Dendritic cell treated with granulocyte-macrophage colony-stimulating factor and Interleukin-4, amounts not matched to agents 40 ng/mL and 50 ng/mL, for 4 days (primary cell): ENCODE data around the gene FHOD3.
"Not testable (repeated sequence)": the region's sequence is repeated elsewhere in the genome, so short reads cannot be mapped to it uniquely, and the experiment has no call there.

Experiments used
- H3K27ac Mint-ChIP-seq: one replicate; pipeline ENCODE4 v1.8.0; 2022; ENCODE audit warnings: mild to moderate bottlenecking, mixed read lengths
- H3K27me3 Mint-ChIP-seq: one replicate; pipeline ENCODE4 v1.8.0; 2022; ENCODE audit warnings: mild to moderate bottlenecking, mixed read lengths
- H3K36me3 Mint-ChIP-seq: one replicate; pipeline ENCODE4 v1.8.0; 2022; ENCODE audit warnings: low read depth, mixed read lengths
- H3K4me1 Mint-ChIP-seq: one replicate; pipeline ENCODE4 v1.8.0; 2022; ENCODE audit warnings: low read depth, mixed read lengths
- H3K4me3 Mint-ChIP-seq: one replicate; pipeline ENCODE4 v1.8.0; 2022; ENCODE audit warnings: mild to moderate bottlenecking, moderate library complexity, mixed read lengths
- H3K9me3 Mint-ChIP-seq: one replicate; pipeline ENCODE4 v1.8.0; 2022; ENCODE audit warnings: mixed read lengths
- intact Hi-C: fragments of 100-400 bp; cut with micrococcal nuclease; formaldehyde crosslinking; loops from one replicate; pipeline ENCODE4 v1.15.0; 2022

FHOD3 gene

DNA sequence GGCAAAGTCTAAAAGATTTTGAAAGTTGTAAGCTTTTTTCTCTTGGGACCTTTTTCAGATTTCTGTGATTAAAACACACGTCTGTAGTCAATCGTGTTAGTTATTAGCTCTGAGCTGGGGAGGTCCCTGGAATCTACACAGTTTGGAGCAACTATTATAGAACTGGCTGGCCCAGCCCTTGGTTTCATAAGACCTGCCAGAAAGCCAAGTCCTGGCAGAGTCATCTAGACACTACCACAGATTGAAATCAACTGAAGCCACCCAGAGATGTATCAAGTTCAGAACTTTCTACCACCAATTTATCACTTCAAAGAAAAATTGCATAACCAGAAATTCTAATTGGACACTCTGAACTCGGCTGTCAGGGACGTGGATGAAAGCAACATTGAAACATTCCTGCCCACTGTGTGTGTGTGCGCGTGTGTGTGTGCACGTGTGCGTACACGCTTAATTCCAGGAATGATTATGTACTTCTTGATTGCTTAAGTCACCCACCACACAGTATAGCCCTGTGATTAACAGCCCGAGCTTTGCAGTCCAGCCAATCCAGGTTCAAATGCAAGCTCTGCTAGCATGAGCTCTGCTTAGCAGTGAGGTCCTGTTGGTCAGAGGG lies 405.0 kb downstream of the FHOD3 start:
- intact Hi-C loops = no loop called here
- Mint-ChIP-seq H3K9me3 (peaks cover 10% of the 10 kb centered on the region), H3K27me3 (no peaks in the 10 kb centered on the region), H3K27ac (no peak overlapping the region), H3K36me3 (no peaks in the 10 kb centered on the region), H3K4me1 (no peaks in the 10 kb centered on the region), H3K4me3 (no peak overlapping the region)

DNA sequence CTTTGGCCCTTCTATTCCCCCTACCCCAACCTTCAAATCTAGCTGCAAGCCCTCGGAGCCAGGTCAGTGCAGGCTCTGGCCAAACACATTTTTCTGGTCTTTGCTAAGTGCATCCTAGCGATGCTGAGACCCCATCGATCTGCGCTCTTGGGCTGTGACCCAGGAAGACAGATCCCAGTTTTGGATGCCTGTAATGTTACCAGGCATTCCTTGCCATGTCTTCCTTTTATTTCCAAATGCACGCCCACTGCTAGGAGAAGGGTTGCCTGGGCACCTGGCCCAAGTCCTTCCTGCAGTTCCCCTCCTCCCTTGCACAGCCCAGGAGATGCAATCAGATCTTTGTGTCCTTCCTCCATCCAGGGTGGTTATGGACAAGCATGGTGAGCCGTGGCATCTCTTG lies 406.6 kb downstream of the FHOD3 start:
- no peaks in the 10 kb centered on the region for H3K4me1 Mint-ChIP-seq
- H3K27me3 Mint-ChIP-seq = no peaks in the 10 kb centered on the region
- H3K4me3 Mint-ChIP-seq = no peak overlapping the region
- intact Hi-C loops = no loop called here
- no peaks in the 10 kb centered on the region for H3K36me3 Mint-ChIP-seq
- no peak overlapping the region for H3K27ac Mint-ChIP-seq
- peaks cover 10% of the 10 kb centered on the region for H3K9me3 Mint-ChIP-seq

DNA sequence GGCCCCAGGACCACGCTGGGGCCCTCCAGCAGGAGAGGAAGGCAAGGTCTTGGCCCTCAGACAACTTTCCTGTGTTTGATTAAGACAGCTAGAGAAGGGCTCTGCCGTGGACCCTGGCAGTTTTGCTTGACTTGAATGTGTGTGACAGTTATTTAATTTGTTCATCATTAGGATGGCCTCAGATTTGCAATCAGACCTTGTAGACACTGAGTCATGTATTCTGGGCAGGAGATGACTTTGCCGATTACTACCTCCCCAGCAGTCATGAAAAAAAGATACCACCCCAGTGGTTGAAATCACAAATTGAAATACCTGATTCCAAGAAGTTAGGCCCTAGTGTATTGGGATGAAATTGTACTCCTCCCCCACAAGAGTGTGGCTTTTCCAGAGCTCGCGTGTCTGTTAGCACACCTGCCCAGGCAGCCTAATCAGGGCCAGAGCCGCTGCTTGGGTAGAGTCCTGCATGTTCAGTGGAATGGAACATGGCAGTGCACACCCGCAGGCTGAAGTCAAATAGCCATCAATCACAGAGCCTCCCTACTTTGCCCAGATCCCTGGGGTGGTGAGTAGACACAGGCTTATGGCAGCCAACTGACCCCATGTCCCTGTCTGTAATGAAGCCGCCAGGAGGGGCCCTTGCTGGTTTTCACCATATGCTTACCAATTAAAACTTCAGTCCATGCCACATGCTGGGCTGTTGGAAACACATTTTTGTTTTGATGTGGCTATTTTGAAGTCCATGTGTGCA lies 408.8 kb downstream of the FHOD3 start:
- H3K27me3 Mint-ChIP-seq = no peaks in the 10 kb centered on the region
- no peaks in the 10 kb centered on the region for H3K4me1 Mint-ChIP-seq
- intact Hi-C loops = no loop called here
- no peaks in the 10 kb centered on the region for H3K9me3 Mint-ChIP-seq
- no peak overlapping the region for H3K4me3 Mint-ChIP-seq
- H3K27ac Mint-ChIP-seq = no peak overlapping the region
- no peaks in the 10 kb centered on the region for H3K36me3 Mint-ChIP-seq

DNA sequence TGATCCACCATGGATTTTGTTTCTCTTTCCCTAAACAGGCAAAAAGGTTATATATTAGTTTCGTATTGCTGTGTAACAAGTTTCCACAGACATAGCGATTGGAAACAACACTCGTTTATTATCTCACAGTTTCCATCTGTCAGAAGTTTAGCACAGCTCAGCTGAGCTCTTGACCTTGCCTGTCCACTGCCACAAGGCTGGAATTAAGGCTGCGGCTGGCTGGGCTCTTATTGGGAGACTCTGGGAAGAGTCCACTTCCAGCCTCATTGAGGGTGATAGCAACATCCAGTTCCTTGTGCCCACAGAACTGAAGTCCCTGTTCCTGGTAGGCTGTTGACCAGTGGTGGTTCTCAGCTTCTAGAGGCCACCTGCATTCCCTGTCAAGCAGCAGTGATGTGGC lies 410.9 kb downstream of the FHOD3 start:
- H3K4me3 Mint-ChIP-seq = no peak overlapping the region
- H3K36me3 Mint-ChIP-seq = no peaks in the 10 kb centered on the region
- H3K9me3 Mint-ChIP-seq = no peaks in the 10 kb centered on the region
- intact Hi-C loops = no loop called here
- H3K4me1 Mint-ChIP-seq = no peaks in the 10 kb centered on the region
- H3K27me3 Mint-ChIP-seq = no peaks in the 10 kb centered on the region
- H3K27ac Mint-ChIP-seq = no peak overlapping the region

DNA sequence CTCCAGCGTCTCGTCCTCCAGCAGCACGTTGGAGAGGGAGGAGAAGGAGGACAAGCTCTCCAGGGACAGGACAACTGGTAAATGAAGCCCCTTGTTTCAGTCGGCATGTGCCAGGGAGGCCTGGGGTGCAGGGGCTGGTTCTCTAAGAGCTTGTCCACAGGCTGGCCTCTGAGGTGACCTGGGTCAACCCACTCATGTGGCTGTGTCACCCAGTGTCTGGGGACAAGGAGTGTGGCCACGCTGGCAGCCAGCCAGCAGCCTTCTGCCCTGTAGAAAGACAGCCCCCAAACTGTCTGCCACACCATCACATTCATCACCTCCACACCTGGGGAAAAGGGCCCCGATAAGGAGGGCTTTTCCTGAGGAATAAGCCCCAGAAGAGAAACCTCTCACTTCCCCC lies 411.8 kb downstream of the FHOD3 start:
- Mint-ChIP-seq H3K9me3 (no peaks in the 10 kb centered on the region), H3K4me1 (no peaks in the 10 kb centered on the region), H3K4me3 (no peak overlapping the region), H3K27me3 (no peaks in the 10 kb centered on the region), H3K36me3 (no peaks in the 10 kb centered on the region), H3K27ac (no peak overlapping the region)
- intact Hi-C loops = no loop called here

DNA sequence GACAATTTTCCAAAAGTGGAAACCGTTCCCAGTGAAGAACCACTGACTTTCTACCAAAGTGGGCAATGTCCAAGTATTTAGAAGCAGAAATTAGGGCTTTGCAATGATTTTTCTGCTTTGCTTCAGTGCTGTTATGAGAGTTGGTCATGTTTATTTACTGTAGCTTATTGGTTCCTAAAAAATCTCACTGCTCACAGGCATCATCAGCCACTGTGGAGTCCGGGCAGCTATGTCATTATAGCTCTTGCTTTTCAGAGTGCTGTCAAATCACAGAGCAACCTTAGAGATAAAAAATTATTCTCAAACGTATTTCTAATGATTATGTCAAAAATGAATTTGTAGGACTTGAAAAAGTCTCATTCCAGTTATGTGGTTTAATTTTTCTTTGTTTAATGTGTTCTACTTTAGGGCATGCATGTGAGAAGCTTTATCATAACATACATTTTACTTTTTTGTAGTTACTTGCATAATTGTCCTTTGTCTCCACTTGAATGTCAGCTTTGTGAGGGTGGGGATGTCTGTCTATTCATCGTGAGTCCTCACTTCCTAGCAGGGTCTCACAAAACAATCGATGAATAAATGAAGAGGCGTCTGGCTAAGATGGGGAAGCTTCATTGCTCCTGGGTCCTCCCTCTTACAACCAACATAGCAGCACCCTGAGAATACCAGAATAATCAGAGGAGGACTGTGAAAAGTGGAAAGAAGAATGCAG lies 413.7 kb downstream of the FHOD3 start:
- H3K27ac Mint-ChIP-seq = no peak overlapping the region
- intact Hi-C loops = no loop called here

DNA sequence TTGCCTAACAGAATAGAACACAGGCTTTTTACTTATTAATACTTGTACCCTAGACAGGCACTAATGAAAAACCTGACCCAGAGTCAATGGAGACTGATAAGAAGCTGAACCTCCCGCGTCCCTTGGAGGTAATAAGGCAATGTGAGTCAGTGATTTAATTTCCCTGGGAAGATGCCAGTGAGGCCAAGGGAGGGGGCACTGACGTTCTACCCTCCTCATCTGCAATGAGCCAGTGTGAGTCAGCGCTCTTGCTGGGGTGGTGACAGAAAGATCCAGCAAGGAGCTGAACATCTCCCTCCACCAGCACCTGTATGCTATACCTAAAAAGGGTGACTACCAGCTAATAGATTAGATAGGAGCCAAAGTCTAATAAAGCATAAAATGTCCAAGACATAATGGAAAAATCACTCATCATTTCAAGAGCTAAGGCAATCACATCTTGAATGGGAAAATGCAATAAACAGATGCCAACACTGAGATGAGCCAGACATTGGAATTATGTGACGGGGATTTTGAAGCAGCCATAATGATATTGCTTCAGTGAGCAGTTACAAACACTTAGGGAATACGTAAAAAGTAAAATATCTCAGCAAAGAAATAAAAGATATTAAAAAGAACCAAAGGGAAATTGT lies 414.4 kb downstream of the FHOD3 start:
- no peaks in the 10 kb centered on the region for H3K36me3 Mint-ChIP-seq
- H3K27ac Mint-ChIP-seq = no peak overlapping the region
- no peak overlapping the region for H3K4me3 Mint-ChIP-seq
- intact Hi-C loops = no loop called here
- no peaks in the 10 kb centered on the region for H3K9me3 Mint-ChIP-seq
- no peaks in the 10 kb centered on the region for H3K4me1 Mint-ChIP-seq
- no peaks in the 10 kb centered on the region for H3K27me3 Mint-ChIP-seq

More for the DNA sequence above, 413.7 kb downstream of the FHOD3 start:
- Mint-ChIP-seq H3K36me3 (no peaks in the 10 kb centered on the region), H3K4me3 (no peak overlapping the region), H3K9me3 (no peaks in the 10 kb centered on the region), H3K4me1 (no peaks in the 10 kb centered on the region), H3K27me3 (no peaks in the 10 kb centered on the region)

DNA sequence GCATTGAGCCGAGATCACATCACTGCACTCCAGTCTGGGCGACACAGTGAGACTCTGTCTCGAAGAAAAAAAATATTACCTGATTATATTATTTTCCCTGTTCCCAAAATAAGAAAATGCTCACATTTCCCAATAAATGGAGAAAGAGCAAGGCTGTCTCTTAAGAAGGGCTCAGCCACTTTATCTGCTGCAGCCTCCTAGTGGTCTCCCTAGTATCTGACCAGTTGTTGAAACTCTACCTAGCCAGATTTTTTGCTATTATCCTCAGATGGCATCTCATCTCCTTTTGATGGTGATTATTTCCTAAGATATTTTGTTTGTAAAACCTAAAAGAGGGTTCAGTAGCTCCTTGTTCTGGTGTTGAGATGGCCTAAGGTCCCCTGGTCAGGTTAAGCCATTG lies 417.0 kb downstream of the FHOD3 start:
- Mint-ChIP-seq H3K27ac (no peak overlapping the region), H3K36me3 (no peaks in the 10 kb centered on the region), H3K4me3 (no peak overlapping the region), H3K4me1 (no peaks in the 10 kb centered on the region), H3K9me3 (no peaks in the 10 kb centered on the region), H3K27me3 (no peaks in the 10 kb centered on the region)
- intact Hi-C loops = no loop called here

DNA sequence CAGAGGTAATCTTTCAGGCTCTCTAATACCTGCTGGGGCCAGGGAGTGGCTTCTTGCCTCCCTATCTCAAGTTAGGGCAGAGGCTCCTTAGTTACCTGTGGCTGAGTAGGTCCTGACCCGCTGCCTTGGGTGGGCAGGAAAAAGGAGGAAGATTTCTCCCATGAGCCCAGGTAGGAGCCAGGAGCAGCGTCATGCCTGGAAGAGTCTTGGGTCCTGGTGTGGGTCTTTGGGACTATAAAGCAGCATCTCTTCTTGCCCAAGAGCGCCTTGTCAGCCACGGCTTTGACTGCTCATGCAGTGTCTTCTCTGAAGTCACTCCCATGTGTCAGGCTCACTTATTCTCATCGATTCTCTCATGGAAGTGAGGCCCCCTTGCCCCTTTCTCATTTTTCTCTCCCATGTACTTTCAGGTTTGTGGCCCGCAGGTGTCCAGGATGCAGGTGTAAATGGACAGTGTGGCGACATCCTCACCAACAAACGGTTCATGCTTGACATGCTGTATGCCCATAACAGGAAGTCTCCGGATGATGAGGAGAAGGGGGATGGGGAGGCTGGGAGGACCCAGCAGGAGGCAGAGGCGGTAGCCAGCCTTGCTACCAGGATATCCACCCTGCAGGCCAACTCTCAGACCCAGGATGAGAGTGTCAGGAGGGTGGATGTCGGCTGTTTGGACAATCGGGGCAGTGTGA lies 420.1 kb downstream of the FHOD3 start:
- Mint-ChIP-seq H3K4me1 (no peaks in the 10 kb centered on the region), H3K27ac (no peak overlapping the region), H3K36me3 (no peaks in the 10 kb centered on the region), H3K9me3 (no peaks in the 10 kb centered on the region), H3K4me3 (no peak overlapping the region), H3K27me3 (no peaks in the 10 kb centered on the region)
- intact Hi-C loops = no loop called here

DNA sequence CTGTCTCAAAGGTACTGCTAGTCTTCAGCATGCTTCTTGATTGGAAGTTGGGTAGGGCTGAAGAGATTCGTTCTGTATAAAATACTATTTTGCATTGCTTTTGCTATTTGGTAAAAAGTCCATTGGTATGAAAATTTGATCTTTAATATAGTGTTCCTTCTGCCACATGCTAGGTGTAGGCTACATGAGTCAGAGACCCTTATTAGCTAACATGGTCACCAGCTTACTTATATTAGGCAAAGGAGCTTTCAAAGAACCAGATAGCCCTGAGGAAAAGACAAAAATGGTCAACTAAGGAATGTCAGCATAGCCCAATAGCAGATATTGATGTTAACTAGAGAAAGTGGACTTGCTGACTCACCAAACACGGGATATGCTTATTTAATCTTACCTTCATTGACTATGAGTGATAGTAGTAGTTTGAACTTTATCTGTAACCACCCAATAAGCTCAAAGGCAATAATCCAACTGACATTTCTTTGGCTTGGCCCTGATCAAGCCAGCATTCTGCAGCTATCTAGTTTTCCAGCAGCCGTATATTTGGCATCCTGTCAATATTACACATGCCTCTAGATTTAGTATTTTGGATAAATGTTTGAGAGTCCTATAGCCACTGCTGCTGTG lies 421.3 kb downstream of the FHOD3 start:
- intact Hi-C loops = no loop called here
- H3K9me3 Mint-ChIP-seq = no peaks in the 10 kb centered on the region
- no peaks in the 10 kb centered on the region for H3K36me3 Mint-ChIP-seq
- H3K27ac Mint-ChIP-seq = no peak overlapping the region
- no peaks in the 10 kb centered on the region for H3K4me1 Mint-ChIP-seq
- no peak overlapping the region for H3K4me3 Mint-ChIP-seq
- H3K27me3 Mint-ChIP-seq = no peaks in the 10 kb centered on the region

DNA sequence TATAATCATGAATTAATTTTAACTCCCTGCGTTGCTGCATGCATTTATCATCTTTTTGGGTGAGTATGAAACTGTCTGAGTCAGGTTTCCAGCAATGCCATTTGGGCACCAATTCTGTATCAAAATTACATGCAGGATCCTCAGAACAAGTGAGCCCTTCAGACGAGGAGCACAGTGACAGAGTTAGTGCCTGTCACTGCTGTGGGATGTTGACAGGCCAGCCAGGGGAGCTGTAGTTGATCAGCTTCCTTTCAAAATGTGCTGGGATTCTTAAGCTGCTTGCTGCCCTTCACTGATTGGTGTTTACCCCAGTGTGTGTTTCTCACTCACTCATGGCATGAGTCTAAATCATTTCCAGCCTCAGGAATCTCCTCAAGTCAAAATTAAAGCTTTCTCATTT lies 422.1 kb downstream of the FHOD3 start:
- Mint-ChIP-seq H3K4me3 (no peak overlapping the region), H3K27me3 (no peaks in the 10 kb centered on the region), H3K4me1 (no peaks in the 10 kb centered on the region), H3K27ac (no peak overlapping the region), H3K36me3 (no peaks in the 10 kb centered on the region), H3K9me3 (no peaks in the 10 kb centered on the region)
- intact Hi-C loops = no loop called here

DNA sequence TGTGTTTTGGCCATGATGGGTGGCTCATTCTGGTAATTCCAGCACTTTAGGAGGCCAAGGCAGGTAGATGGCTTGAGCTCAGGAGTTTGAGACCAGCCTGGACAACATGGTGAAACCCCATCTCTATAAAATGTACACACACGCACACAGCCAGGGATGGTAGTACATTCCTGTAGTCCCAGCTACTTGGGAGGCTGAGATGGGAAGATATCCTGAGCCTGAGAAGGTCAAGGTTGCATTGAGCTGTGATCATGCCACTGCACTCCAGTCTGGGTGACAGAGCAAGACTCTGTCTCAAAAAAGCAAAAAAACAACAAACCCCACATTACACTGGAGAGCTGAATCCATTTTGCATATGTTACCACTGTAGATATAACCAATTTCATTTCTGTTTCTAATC lies 423.8 kb downstream of the FHOD3 start:
- H3K27ac Mint-ChIP-seq, intact Hi-C loops, H3K4me1 Mint-ChIP-seq, H3K36me3 Mint-ChIP-seq, H3K4me3 Mint-ChIP-seq, H3K27me3 Mint-ChIP-seq, H3K9me3 Mint-ChIP-seq: not testable (repeated sequence)

DNA sequence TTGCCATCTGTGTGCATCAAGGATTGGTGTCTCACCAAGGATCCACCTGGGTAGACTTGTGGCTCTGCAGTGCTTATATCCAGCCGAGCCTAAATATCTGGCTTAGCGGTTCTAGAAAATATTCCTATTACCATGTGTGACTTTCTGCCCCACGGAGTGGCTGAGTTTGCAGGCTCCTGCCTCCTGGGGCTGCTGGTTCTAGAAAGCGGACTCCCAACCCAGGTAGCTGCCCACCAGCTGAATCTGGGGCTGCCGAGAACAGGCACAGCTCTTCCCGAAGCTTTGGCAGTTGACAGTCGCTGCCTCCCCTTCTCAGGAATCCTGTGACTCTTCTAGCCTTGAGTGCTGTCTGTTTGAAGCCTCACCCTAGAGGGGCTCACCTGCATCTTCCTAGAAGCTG lies 426.7 kb downstream of the FHOD3 start:
- no peaks in the 10 kb centered on the region for H3K36me3 Mint-ChIP-seq
- no peaks in the 10 kb centered on the region for H3K4me1 Mint-ChIP-seq
- intact Hi-C loops = no loop called here
- H3K27me3 Mint-ChIP-seq = no peaks in the 10 kb centered on the region
- no peak overlapping the region for H3K4me3 Mint-ChIP-seq
- no peaks in the 10 kb centered on the region for H3K9me3 Mint-ChIP-seq
- H3K27ac Mint-ChIP-seq = no peak overlapping the region
